ENCODE results near the gene SPATS2L. TPM values are rescaled to one million over a fixed set of nuclear protein-coding genes. Genes with fewer than 3 reads are reported as not detected.
A peak's percentile ranks its signal among the peaks of the same experiment; 100 is the strongest.

SPATS2L gene
- total RNA-seq, 1 donor from 2014 or later = 38.0 TPM

- intact Hi-C loops (cut with micrococcal nuclease) = loop anchor here (10.0 kb wide), 1 partner anchor 1344 kb away; the partner anchor contains the start of gene TMEM237
- no peak overlapping the region for H3K4me3 Mint-ChIP-seq
- DNase-seq (ENCODE audit: low spot score) = no peak
- no peaks in the 10 kb centered on the region for H3K36me3 Mint-ChIP-seq (ENCODE audit: low read depth)
- H3K27me3 Mint-ChIP-seq (ENCODE audit: insufficient read depth) = peaks cover 19% of the 10 kb centered on the region
- H3K4me1 Mint-ChIP-seq (ENCODE audit: low read depth) = peaks cover 8% of the 10 kb centered on the region
- no peaks in the 10 kb centered on the region for H3K9me3 Mint-ChIP-seq
- no peak overlapping the region for H3K27ac Mint-ChIP-seq
These were observed 5.7 kb upstream of the SPATS2L start for GRCh38 chr2:200300638-200301314.

GRCh38 chr2:200301953-200302858 lies 4.3 kb upstream of the SPATS2L start:
- peaks cover 16% of the 10 kb centered on the region for H3K27me3 Mint-ChIP-seq (ENCODE audit: insufficient read depth)
- H3K36me3 Mint-ChIP-seq (ENCODE audit: low read depth) = no peaks in the 10 kb centered on the region
- peaks cover 8% of the 10 kb centered on the region for H3K4me1 Mint-ChIP-seq (ENCODE audit: low read depth)
- H3K9me3 Mint-ChIP-seq = no peaks in the 10 kb centered on the region
- DNase-seq (ENCODE audit: low spot score) = no peak
- H3K4me3 Mint-ChIP-seq = no peak overlapping the region
- intact Hi-C loops (cut with micrococcal nuclease) = loop anchor here (10.0 kb wide), 1 partner anchor 1343 kb away; the partner anchor contains the start of gene TMEM237
- H3K27ac Mint-ChIP-seq = no peak overlapping the region

- no peak for DNase-seq (ENCODE audit: low spot score)
These were observed 3.4 kb upstream of the SPATS2L start for GRCh38 chr2:200302940-200303727.

GRCh38 chr2:200305797-200306195 lies 697 bp upstream of the SPATS2L start:
- Mint-ChIP-seq H3K4me1 (ENCODE audit: low read depth) (peaks cover 34% of the 10 kb centered on the region), H3K36me3 (ENCODE audit: low read depth) (peaks cover 4% of the 10 kb centered on the region), H3K27ac (peak overlapping the region; percentile 85), H3K27me3 (ENCODE audit: insufficient read depth) (peaks cover 10% of the 10 kb centered on the region), H3K4me3 (peak overlapping the region; percentile 90), H3K9me3 (no peaks in the 10 kb centered on the region)
- intact Hi-C loops (cut with micrococcal nuclease) = loop anchor here (1.0 to 10.0 kb wide), 8 partner anchors 69 to 1339 kb away; partner anchors contain the start of genes BZW1, MAIP1, SGO2 and TMEM237
- no peak for DNase-seq (ENCODE audit: low spot score)

More at GRCh38 chr2:200302940-200303727, 3.4 kb upstream of the SPATS2L start:
- H3K9me3 Mint-ChIP-seq = no peaks in the 10 kb centered on the region
- intact Hi-C loops (cut with micrococcal nuclease) = loop anchor here (10.0 kb wide), 1 partner anchor 1342 kb away; the partner anchor contains the start of gene TMEM237
- no peaks in the 10 kb centered on the region for H3K36me3 Mint-ChIP-seq (ENCODE audit: low read depth)
- H3K4me3 Mint-ChIP-seq = no peak overlapping the region
- H3K27me3 Mint-ChIP-seq (ENCODE audit: insufficient read depth) = peaks cover 15% of the 10 kb centered on the region
- no peak overlapping the region for H3K27ac Mint-ChIP-seq
- peaks cover 14% of the 10 kb centered on the region for H3K4me1 Mint-ChIP-seq (ENCODE audit: low read depth)

- Mint-ChIP-seq H3K4me1 (ENCODE audit: low read depth) (peaks cover 35% of the 10 kb centered on the region), H3K27ac (no peak overlapping the region), H3K4me3 (peak overlapping the region; percentile 78), H3K9me3 (no peaks in the 10 kb centered on the region), H3K36me3 (ENCODE audit: low read depth) (peaks cover 4% of the 10 kb centered on the region), H3K27me3 (ENCODE audit: insufficient read depth) (peaks cover 10% of the 10 kb centered on the region)
- intact Hi-C loops (cut with micrococcal nuclease) = loop anchor here (1.0 to 10.0 kb wide), 8 partner anchors 67 to 1338 kb away; partner anchors contain the start of genes BZW1, MAIP1, SGO2 and TMEM237
- peak; percentile 21 for DNase-seq (ENCODE audit: low spot score)
These were observed 634 bp downstream of the SPATS2L start for GRCh38 chr2:200306931-200307723.

- DNase-seq (ENCODE audit: low spot score) = no peak
- no peaks in the 10 kb centered on the region for H3K9me3 Mint-ChIP-seq
- intact Hi-C loops (cut with micrococcal nuclease) = loop anchor here (2.0 to 10.0 kb wide), 7 partner anchors 159 to 1337 kb away; partner anchors contain the start of genes BZW1, MAIP1, SGO2 and TMEM237
These were observed 1.4 kb downstream of the SPATS2L start for GRCh38 chr2:200307724-200308545.

GRCh38 chr2:200308546-200309295 lies 2.2 kb downstream of the SPATS2L start:
- H3K4me3 Mint-ChIP-seq = peak overlapping the region; percentile 78
- intact Hi-C loops (cut with micrococcal nuclease) = loop anchor here (5.0 to 10.0 kb wide), 5 partner anchors 219 to 1336 kb away; partner anchors contain the start of genes BZW1, SGO2 and TMEM237

More at GRCh38 chr2:200307724-200308545, 1.4 kb downstream of the SPATS2L start:
- peak overlapping the region; percentile 78 for H3K4me3 Mint-ChIP-seq
- H3K36me3 Mint-ChIP-seq (ENCODE audit: low read depth) = peaks cover 4% of the 10 kb centered on the region
- H3K27me3 Mint-ChIP-seq (ENCODE audit: insufficient read depth) = peaks cover 10% of the 10 kb centered on the region
- H3K4me1 Mint-ChIP-seq (ENCODE audit: low read depth) = peaks cover 35% of the 10 kb centered on the region
- peak overlapping the region; percentile 58 for H3K27ac Mint-ChIP-seq

GRCh38 chr2:200309296-200310049 lies 3.0 kb downstream of the SPATS2L start:
- H3K36me3 Mint-ChIP-seq (ENCODE audit: low read depth) = peaks cover 4% of the 10 kb centered on the region
- intact Hi-C loops (cut with micrococcal nuclease) = loop anchor here (5.0 to 10.0 kb wide), 5 partner anchors 218 to 1335 kb away; partner anchors contain the start of genes BZW1, SGO2 and TMEM237
- no peaks in the 10 kb centered on the region for H3K9me3 Mint-ChIP-seq
- DNase-seq (ENCODE audit: low spot score) = no peak
- H3K4me3 Mint-ChIP-seq = no peak overlapping the region
- H3K4me1 Mint-ChIP-seq (ENCODE audit: low read depth) = peaks cover 35% of the 10 kb centered on the region
- H3K27ac Mint-ChIP-seq = no peak overlapping the region
- H3K27me3 Mint-ChIP-seq (ENCODE audit: insufficient read depth) = peaks cover 6% of the 10 kb centered on the region

More at GRCh38 chr2:200308546-200309295, 2.2 kb downstream of the SPATS2L start:
- Mint-ChIP-seq H3K27ac (no peak overlapping the region), H3K36me3 (ENCODE audit: low read depth) (peaks cover 4% of the 10 kb centered on the region), H3K9me3 (no peaks in the 10 kb centered on the region), H3K27me3 (ENCODE audit: insufficient read depth) (peaks cover 6% of the 10 kb centered on the region), H3K4me1 (ENCODE audit: low read depth) (peaks cover 35% of the 10 kb centered on the region)
- no peak for DNase-seq (ENCODE audit: low spot score)

- Mint-ChIP-seq H3K27me3 (ENCODE audit: insufficient read depth) (peaks cover 6% of the 10 kb centered on the region), H3K9me3 (no peaks in the 10 kb centered on the region), H3K4me3 (no peak overlapping the region), H3K36me3 (ENCODE audit: low read depth) (peaks cover 4% of the 10 kb centered on the region), H3K27ac (no peak overlapping the region), H3K4me1 (ENCODE audit: low read depth) (peaks cover 35% of the 10 kb centered on the region)
- intact Hi-C loops (cut with micrococcal nuclease) = no loop called here
- DNase-seq (ENCODE audit: low spot score) = no peak
These were observed 4.1 kb downstream of the SPATS2L start for GRCh38 chr2:200310545-200310971.

- Mint-ChIP-seq H3K4me1 (ENCODE audit: low read depth) (peaks cover 35% of the 10 kb centered on the region), H3K4me3 (no peak overlapping the region), H3K9me3 (no peaks in the 10 kb centered on the region), H3K36me3 (ENCODE audit: low read depth) (peaks cover 4% of the 10 kb centered on the region), H3K27ac (no peak overlapping the region), H3K27me3 (ENCODE audit: insufficient read depth) (peaks cover 6% of the 10 kb centered on the region)
- intact Hi-C loops (cut with micrococcal nuclease) = no loop called here
- DNase-seq (ENCODE audit: low spot score) = no peak
These were observed 4.6 kb downstream of the SPATS2L start for GRCh38 chr2:200311139-200311538.
